OCI-LY3 (cell line): Measurements from ENCODE around the gene TMEM167B.

Source experiments
- H2AFZ ChIP-seq: fragments of 200-600, 300-600 bp; shearing (Covaris generic); 2 replicates; pipeline ENCODE4 v1.6.0; 2014; ENCODE audit warnings: antibody characterized with exemption, low read depth, low read length
- H3K27ac ChIP-seq: fragments of 200-600, 300-600 bp; sonication (generic); 2 replicates; pipeline ENCODE4 v1.5.1; 2014; ENCODE audit warnings: mild to moderate bottlenecking, low read length, moderate library complexity, mixed read lengths
- H3K27me3 ChIP-seq: fragments of 200-600, 300-600 bp; sonication (generic); 2 replicates; pipeline ENCODE4 v1.6.1; 2014; ENCODE audit warnings: low read depth, low read length, mixed read lengths
- H3K36me3 ChIP-seq: fragments of 200-600, 300-600 bp; sonication (generic); replicated peaks from 2 replicates; pipeline ENCODE3; 2014; ENCODE audit warnings: low read depth, low read length, mixed read lengths
- H3K4me1 ChIP-seq: fragments of 300-600, 200-600 bp; sonication (generic); 2 replicates; pipeline ENCODE4 v1.6.1; 2014; ENCODE audit warnings: low read length, mixed read lengths
- H3K4me2 ChIP-seq: fragments of 200-600, 300-600 bp; sonication (generic); 2 replicates; pipeline ENCODE4 v1.6.1; 2014; ENCODE audit warnings: low read length, mixed read lengths
- H3K4me3 ChIP-seq: fragments of 300-600, 200-600 bp; sonication (generic); 2 replicates; pipeline ENCODE4 v1.5.1; 2014; ENCODE audit warnings: antibody characterized with exemption, mild to moderate bottlenecking, low read length, moderate library complexity
- H3K79me2 ChIP-seq: fragments of 300-600, 200-600 bp; shearing (Covaris generic); 2 replicates; pipeline ENCODE4 v1.6.1; 2014; ENCODE audit warnings: mild to moderate bottlenecking, low read length, mixed read lengths
- H3K9ac ChIP-seq: fragments of 300-600, 200-600 bp; shearing (Covaris generic); 2 replicates; pipeline ENCODE4 v1.6.0; 2014; ENCODE audit warnings: mild to moderate bottlenecking, low read length, moderate library complexity
- H3K9me3 ChIP-seq: fragments of 200-600, 300-600 bp; shearing (Covaris generic); 2 replicates; pipeline ENCODE4 v1.6.1; 2014; ENCODE audit warnings: low read length, mixed read lengths; ENCODE audit not compliant: insufficient read depth
- H4K20me1 ChIP-seq: fragments of 200-600, 300-600 bp; sonication (generic); 2 replicates; pipeline ENCODE4 v1.6.1; 2016; ENCODE audit warnings: low read length, mixed read lengths; ENCODE audit not compliant: insufficient read depth
- EZH2phosphoT487 ChIP-seq: fragments of 200-600 bp; shearing (Covaris generic); IDR thresholded peaks from 2 replicates; pipeline ENCODE4 v1.6.1; 2018; ENCODE audit warnings: antibody characterized with exemption, mixed run types, low read depth
- TF ChIP-seq, protein P1 (sequence below): fragments of 200-600, 300-600 bp; sonication (generic); IDR thresholded peaks from 2 replicates; pipeline ENCODE4 v1.5.1; 2014; ENCODE audit warnings: antibody characterized with exemption, low read length, low read depth

The TMEM167B gene

DNA sequence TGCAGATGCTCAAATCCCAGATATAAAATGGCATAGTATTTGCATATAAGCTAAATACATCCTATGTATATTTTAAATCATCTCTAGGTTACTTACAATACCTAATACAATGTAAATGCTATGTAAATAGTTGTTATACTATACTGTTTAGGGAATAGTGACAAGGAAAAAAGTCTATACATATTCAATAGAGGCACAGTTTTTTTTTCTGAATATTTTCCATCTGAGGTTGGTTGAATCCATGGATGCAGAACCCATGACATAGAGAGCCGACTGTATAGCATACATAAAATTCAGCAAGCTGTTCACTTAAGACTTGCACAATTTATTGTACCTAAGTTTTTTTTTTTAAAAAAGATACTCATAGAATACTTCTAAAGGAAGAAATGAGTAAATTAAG, 21.3 kb upstream of the TMEM167B start:
- no peaks in the 10 kb centered on the region for H4K20me1 ChIP-seq
- H3K79me2 ChIP-seq, result no peaks in the 10 kb centered on the region
- no peak overlapping the region for H3K4me3 ChIP-seq
- no peaks in the 10 kb centered on the region for H3K27me3 ChIP-seq
- H3K9me3 ChIP-seq, result no peaks in the 10 kb centered on the region
- no peak overlapping the region for H3K27ac ChIP-seq
- TF ChIP-seq, protein P1, sequence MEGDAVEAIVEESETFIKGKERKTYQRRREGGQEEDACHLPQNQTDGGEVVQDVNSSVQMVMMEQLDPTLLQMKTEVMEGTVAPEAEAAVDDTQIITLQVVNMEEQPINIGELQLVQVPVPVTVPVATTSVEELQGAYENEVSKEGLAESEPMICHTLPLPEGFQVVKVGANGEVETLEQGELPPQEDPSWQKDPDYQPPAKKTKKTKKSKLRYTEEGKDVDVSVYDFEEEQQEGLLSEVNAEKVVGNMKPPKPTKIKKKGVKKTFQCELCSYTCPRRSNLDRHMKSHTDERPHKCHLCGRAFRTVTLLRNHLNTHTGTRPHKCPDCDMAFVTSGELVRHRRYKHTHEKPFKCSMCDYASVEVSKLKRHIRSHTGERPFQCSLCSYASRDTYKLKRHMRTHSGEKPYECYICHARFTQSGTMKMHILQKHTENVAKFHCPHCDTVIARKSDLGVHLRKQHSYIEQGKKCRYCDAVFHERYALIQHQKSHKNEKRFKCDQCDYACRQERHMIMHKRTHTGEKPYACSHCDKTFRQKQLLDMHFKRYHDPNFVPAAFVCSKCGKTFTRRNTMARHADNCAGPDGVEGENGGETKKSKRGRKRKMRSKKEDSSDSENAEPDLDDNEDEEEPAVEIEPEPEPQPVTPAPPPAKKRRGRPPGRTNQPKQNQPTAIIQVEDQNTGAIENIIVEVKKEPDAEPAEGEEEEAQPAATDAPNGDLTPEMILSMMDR, result no peak
- no peak for TF ChIP-seq EZH2phosphoT487
- no peak overlapping the region for H3K9ac ChIP-seq
- no peaks in the 10 kb centered on the region for H3K36me3 ChIP-seq
- H3K4me2 ChIP-seq, result no peak overlapping the region
- H2AFZ ChIP-seq, result no peak overlapping the region
- no peaks in the 10 kb centered on the region for H3K4me1 ChIP-seq

DNA sequence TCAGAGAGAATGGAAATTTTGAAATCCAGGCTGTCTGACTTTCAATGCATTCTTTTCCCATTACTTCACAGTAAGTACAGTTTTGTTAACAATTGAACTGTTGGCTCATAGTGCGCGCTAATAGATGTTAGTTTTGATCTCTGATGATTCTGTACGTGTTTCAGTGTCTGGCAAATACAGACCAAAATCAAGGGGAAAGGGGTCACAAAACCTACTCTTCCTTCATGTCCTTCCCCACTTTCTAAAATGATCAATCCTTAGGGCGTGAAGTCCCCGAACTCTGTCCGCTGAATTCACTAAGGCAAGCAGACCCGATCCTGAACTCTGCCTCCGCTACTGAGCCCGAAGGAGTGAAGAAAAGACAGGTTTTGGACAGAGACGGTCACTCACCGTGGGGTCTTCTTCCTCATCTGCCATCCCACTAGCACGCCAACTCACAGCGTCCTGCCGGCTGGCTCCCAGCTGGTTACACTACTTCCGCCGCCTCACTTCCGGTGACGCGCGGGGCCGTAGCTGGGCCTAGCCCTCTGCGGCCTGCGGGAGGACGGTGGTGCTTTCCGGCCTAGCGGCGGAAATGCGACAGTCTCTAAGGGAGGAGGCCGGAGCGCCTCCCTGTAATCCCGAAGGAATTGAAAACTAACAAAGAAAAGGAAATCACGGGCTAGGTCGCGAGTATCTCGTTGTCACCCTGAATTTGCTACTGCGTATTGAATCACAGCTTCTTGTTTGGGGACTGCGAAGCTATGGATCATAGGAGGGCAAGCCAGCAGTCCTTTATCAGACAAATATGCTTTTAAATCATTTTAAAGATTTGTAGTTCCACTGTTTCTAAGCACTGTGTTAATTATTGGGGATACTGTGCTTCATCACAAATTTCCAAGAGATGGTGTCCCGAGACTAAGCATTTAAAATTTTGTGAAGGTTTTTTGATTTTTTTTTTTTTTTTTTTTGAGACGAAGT, 14.8 kb upstream of the TMEM167B start, which contains the start of gene TAF13:
TSS of gene TAF13 (minus strand) at position 473 of the 960 bp plus-strand sequence. CDS start at position 417, 56 bp downstream.
- H3K9ac ChIP-seq, result peak within 1 kb of the TSS; percentile 87
- peak within 1 kb of the TSS; percentile 93 for H3K4me2 ChIP-seq
- peak within 1 kb of the TSS; percentile 91 for H2AFZ ChIP-seq
- H3K4me3 ChIP-seq, result peak within 1 kb of the TSS; percentile 99
- no peaks in the 10 kb centered on the region for H3K36me3 ChIP-seq
- H3K79me2 ChIP-seq, result peaks cover 13% of the 10 kb centered on the region
- peaks cover 16% of the 10 kb centered on the region for H3K4me1 ChIP-seq
- peak within 1 kb of the TSS; percentile 71 for H3K27ac ChIP-seq
- H3K27me3 ChIP-seq, result no peaks in the 10 kb centered on the region
- no peak for TF ChIP-seq EZH2phosphoT487
- TF ChIP-seq, protein P1, result no peak
- no peaks in the 10 kb centered on the region for H3K9me3 ChIP-seq
- H4K20me1 ChIP-seq, result no peaks in the 10 kb centered on the region

DNA sequence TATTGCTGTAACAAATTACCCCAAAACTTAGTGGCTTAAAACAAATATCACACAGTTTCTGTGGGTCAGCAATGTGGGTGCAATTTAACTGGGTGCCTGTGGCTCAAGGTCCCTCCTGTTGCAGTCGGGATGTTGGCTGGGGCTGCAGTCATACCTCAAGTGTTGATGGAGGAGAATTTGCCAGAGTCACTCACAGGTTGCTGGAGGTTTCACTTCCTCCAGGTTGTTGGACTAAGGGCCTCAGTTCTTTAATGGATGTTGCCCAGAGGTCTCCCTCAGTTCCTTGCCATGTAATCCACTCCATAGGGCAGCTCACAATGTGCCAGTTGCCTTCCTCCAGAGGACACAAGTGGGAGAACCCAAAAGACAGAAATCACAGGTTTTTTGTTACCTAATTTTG, 12.2 kb upstream of the TMEM167B start:
- H3K36me3 ChIP-seq, result no peaks in the 10 kb centered on the region
- H3K9ac ChIP-seq, result no peak overlapping the region
- no peaks in the 10 kb centered on the region for H3K27me3 ChIP-seq
- peaks cover 13% of the 10 kb centered on the region for H3K79me2 ChIP-seq
- no peaks in the 10 kb centered on the region for H4K20me1 ChIP-seq
- TF ChIP-seq EZH2phosphoT487, result no peak
- TF ChIP-seq, protein P1, result no peak
- H2AFZ ChIP-seq, result no peak overlapping the region
- H3K9me3 ChIP-seq, result no peaks in the 10 kb centered on the region
- no peak overlapping the region for H3K4me3 ChIP-seq
- peaks cover 16% of the 10 kb centered on the region for H3K4me1 ChIP-seq
- no peak overlapping the region for H3K27ac ChIP-seq
- H3K4me2 ChIP-seq, result no peak overlapping the region; the same call in 1 of the 2 replicates

DNA sequence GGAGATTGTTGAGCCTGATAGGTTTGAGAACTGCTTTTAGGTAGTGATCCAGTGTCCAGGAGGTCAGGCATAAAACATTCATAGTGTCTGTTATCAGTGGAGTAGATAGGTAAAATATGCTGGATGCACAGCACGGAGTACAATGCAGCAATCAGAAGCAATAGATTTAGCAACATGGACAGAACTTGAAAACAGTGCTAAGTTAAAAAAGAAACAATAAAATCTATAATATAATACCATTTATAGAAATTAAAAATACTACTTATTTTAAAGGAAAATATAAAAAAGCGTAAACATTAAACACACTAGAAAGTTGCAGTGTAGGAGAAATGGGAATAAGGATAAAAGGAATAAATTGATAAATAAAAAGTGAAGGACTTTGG, 11.3 kb upstream of the TMEM167B start:
- no peak overlapping the region for H3K4me2 ChIP-seq
- no peak for TF ChIP-seq EZH2phosphoT487
- TF ChIP-seq, protein P1, result no peak
- H3K9ac ChIP-seq, result no peak overlapping the region
- no peaks in the 10 kb centered on the region for H3K36me3 ChIP-seq
- peaks cover 13% of the 10 kb centered on the region for H3K79me2 ChIP-seq
- no peaks in the 10 kb centered on the region for H3K9me3 ChIP-seq
- peaks cover 16% of the 10 kb centered on the region for H3K4me1 ChIP-seq
- H3K27ac ChIP-seq, result no peak overlapping the region
- H3K4me3 ChIP-seq, result no peak overlapping the region
- H4K20me1 ChIP-seq, result no peaks in the 10 kb centered on the region
- no peak overlapping the region for H2AFZ ChIP-seq
- H3K27me3 ChIP-seq, result no peaks in the 10 kb centered on the region
